ENCODE results near the gene SDHAF3.

The SDHAF3 gene

GRCh38 chr7:97088364-97088763 lies 29.1 kb upstream of the SDHAF3 start:
- Histone ChIP-seq H3K79me2 (ENCODE audit: insufficient read depth, low read length) (no peaks in the 10 kb centered on the region), H3K27ac (ENCODE audit: low read depth, low read length) (no peak overlapping the region), H3K9ac (ENCODE audit: low read length) (no peak overlapping the region), H3K9me3 (ENCODE audit: insufficient read depth, low read length) (no peaks in the 10 kb centered on the region), H3F3A (ENCODE audit: insufficient read depth) (no peaks in the 10 kb centered on the region), H3K9me2 (replicated peaks; ENCODE audit: insufficient read depth, low read length) (no peaks in the 10 kb centered on the region), H3K36me3 (ENCODE audit: low read length) (no peaks in the 10 kb centered on the region), H2AFZ (ENCODE audit: low read depth, low read length, severe bottlenecking) (no peak overlapping the region), H3K27me3 (ENCODE audit: low read length) (0 out of 2 replicates have a peak, but pooled peaks cover 2% of the 10 kb centered on the region), H3K4me2 (ENCODE audit: low read depth, low read length, poor library complexity, severe bottlenecking) (no peak overlapping the region), H3K4me3 (ENCODE audit: insufficient read depth, low read length, poor library complexity, severe bottlenecking) (no peak overlapping the region), H4K20me1 (ENCODE audit: low read depth, low read length) (no peaks in the 10 kb centered on the region)
- TF ChIP-seq EZH2phosphoT487 (conservative IDR thresholded peaks at IDR 0.05; ENCODE audit: low read length) (no peak), CTCF (IDR thresholded peaks at IDR 0.05; ENCODE audit: insufficient read depth, low read length, poor library complexity, severe bottlenecking) (no peak)

GRCh38 chr7:97089771-97090170 lies 27.7 kb upstream of the SDHAF3 start:
- Histone ChIP-seq H3K4me2 (ENCODE audit: low read depth, low read length, poor library complexity, severe bottlenecking) (no peak overlapping the region), H3K9me2 (replicated peaks; ENCODE audit: insufficient read depth, low read length) (no peaks in the 10 kb centered on the region), H3K4me3 (ENCODE audit: insufficient read depth, low read length, poor library complexity, severe bottlenecking) (no peak overlapping the region), H3K27ac (ENCODE audit: low read depth, low read length) (no peak overlapping the region), H2AFZ (ENCODE audit: low read depth, low read length, severe bottlenecking) (no peak overlapping the region), H3F3A (ENCODE audit: insufficient read depth) (no peaks in the 10 kb centered on the region), H3K9me3 (ENCODE audit: insufficient read depth, low read length) (no peaks in the 10 kb centered on the region), H3K36me3 (ENCODE audit: low read length) (no peaks in the 10 kb centered on the region), H3K79me2 (ENCODE audit: insufficient read depth, low read length) (no peaks in the 10 kb centered on the region), H3K27me3 (ENCODE audit: low read length) (0 out of 2 replicates have a peak, but pooled peaks cover 2% of the 10 kb centered on the region), H3K9ac (ENCODE audit: low read length) (no peak overlapping the region), H4K20me1 (ENCODE audit: low read depth, low read length) (no peaks in the 10 kb centered on the region)
- TF ChIP-seq EZH2phosphoT487 (conservative IDR thresholded peaks at IDR 0.05; ENCODE audit: low read length) (no peak), CTCF (IDR thresholded peaks at IDR 0.05; ENCODE audit: insufficient read depth, low read length, poor library complexity, severe bottlenecking) (no peak)

- H3K9me2 ChIP-seq (replicated peaks; ENCODE audit: insufficient read depth, low read length) = no peaks in the 10 kb centered on the region
- H2AFZ ChIP-seq (ENCODE audit: low read depth, low read length, severe bottlenecking) = no peak overlapping the region
- no peak overlapping the region for H3K27ac ChIP-seq (ENCODE audit: low read depth, low read length)
- no peaks in the 10 kb centered on the region for H4K20me1 ChIP-seq (ENCODE audit: low read depth, low read length)
- H3K4me3 ChIP-seq (ENCODE audit: insufficient read depth, low read length, poor library complexity, severe bottlenecking) = no peak overlapping the region
- H3K9ac ChIP-seq (ENCODE audit: low read length) = no peak overlapping the region
- H3K27me3 ChIP-seq (ENCODE audit: low read length) = 0 out of 2 replicates have a peak, but pooled peaks cover 2% of the 10 kb centered on the region
- H3K79me2 ChIP-seq (ENCODE audit: insufficient read depth, low read length) = no peaks in the 10 kb centered on the region
- no peaks in the 10 kb centered on the region for H3K36me3 ChIP-seq (ENCODE audit: low read length)
- no peak overlapping the region for H3K4me2 ChIP-seq (ENCODE audit: low read depth, low read length, poor library complexity, severe bottlenecking)
- no peak for TF ChIP-seq EZH2phosphoT487 (conservative IDR thresholded peaks at IDR 0.05; ENCODE audit: low read length)
- no peak for TF ChIP-seq CTCF (IDR thresholded peaks at IDR 0.05; ENCODE audit: insufficient read depth, low read length, poor library complexity, severe bottlenecking)
- no peaks in the 10 kb centered on the region for H3K9me3 ChIP-seq (ENCODE audit: insufficient read depth, low read length)
- no peaks in the 10 kb centered on the region for H3F3A ChIP-seq (ENCODE audit: insufficient read depth)
These were observed 26.6 kb upstream of the SDHAF3 start for GRCh38 chr7:97090761-97091353.
